NCI-H345 treated with DMSO at 0.1 percent for 48 hours (cell line): ENCODE data around the gene DCAF11.

Experiments
- DNase-seq: peaks from one replicate; lab custom pipeline; 2025; ENCODE audit not compliant: unreplicated experiment; lab: John Stamatoyannopoulos, UW

DCAF11 gene

DNA sequence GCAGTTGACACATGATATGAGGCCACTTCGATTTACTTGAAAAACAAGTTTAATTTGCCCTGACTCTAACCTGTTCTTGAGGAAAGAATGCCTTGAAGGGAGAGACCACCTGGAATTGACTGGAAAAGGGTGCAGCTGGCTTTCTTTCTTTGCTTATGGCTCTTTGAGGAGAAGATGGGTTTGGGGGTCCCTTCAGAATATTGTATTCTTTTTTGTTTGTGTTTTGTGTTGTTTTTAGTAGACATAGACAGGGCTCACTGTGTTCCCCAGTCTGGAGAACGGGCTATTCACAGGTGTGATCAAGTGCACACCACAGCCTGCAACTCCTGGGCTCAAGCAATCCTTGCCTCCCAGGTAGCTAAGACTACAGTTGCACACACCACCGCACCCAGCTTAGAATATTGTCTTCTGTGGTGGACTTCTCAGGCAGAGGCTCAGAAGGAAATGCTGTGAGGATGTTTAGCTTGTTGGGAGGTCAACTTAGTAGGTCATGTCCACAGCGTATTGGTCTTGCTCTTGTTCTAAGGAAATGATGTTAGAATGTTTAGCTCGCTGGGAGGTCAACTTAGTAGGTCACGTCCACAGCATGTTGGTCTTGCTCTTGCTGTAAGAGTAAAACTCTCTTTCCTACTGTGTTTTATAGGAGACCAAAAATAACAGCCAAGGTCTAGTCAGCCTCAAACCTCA, 1.7 kb downstream of the DCAF11 start:
- DNase-seq, result no peak

DNA sequence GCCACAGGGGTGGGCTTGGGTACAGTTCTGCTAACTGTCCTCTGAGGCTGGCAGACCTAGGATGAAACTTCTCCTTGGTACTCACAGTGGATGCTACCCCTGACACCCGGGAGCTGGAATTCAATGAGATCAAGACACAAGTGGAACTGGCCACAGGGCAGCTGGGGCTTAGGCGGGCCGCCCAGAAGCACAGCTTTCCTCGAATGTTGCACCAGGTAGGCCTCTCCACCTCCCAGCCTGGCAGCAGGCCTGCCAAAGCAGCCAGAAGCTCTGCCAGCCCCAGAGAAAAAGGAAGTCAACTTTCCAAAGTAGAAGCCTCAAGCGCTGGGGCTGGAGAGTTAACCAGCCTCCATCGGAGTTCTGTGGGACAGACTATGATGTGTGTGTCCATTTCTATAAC, 2.6 kb downstream of the DCAF11 start:
- no peak for DNase-seq

DNA sequence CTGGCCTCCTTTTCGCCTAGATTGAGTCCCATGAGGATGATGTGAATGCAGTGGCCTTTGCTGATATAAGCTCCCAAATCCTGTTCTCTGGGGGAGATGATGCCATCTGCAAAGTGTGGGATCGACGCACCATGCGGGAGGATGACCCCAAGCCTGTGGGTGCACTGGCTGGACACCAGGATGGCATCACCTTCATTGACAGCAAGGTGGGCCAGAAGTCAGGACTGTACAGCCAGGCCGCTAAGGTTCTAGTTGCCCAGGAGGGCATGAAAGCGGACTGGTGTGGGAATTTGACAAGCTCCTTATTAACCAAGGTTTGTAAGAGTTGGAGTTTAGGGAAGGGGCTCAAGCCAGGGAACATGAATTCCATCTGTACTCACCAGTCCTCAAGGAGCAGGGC, 5.1 kb downstream of the DCAF11 start:
- no peak for DNase-seq

DNA sequence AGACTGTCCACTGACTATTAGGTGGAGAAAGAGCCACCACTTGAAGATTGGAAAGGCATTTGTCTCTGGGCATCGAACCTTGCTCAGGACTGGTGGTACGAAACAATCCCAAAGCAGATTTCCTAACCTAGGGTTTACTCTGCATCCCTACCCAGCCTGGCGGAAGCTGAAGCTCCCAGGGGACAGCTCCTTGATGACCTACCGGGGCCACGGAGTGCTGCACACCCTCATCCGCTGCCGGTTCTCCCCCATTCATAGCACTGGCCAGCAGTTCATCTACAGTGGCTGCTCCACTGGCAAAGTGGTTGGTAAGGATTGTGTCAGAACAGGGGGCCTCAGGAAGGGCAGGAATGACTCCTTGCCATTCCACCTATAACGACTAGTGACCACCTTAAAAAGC, 6.6 kb downstream of the DCAF11 start:
- no peak for DNase-seq

DNA sequence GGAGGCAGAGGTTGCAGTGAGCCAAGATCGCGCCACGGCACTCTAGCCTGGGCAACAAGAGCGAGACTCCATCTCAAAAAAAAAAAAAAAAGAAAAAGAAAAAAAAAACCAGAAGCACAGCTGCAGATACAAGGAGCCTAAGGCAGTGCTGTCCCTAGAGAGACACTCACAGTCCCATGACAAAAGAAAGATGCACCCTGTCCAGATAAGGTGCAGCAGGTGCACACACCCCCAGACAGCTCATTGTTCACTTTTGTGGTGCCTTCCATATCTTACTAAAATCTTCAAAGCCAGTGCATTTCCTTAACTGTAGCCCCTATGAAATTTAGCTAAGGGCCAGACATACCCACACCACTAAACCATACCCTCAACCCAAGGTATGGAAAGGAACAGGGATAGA, 7.8 kb downstream of the DCAF11 start:
- no peak for DNase-seq

DNA sequence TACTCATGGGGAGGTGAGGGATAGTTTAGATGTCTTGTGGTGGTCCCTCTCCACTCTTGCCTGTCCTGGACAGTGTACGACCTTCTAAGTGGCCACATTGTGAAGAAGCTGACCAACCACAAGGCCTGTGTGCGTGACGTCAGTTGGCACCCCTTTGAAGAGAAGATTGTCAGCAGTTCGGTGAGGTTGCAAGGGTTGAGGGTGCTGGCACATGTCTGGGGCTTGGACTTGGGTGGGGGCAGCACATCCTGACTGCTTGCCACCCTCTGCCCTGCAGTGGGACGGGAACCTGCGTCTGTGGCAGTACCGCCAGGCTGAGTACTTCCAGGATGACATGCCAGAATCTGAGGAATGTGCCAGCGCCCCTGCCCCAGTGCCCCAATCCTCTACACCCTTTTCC, 8.3 kb downstream of the DCAF11 start:
- no peak for DNase-seq

DNA sequence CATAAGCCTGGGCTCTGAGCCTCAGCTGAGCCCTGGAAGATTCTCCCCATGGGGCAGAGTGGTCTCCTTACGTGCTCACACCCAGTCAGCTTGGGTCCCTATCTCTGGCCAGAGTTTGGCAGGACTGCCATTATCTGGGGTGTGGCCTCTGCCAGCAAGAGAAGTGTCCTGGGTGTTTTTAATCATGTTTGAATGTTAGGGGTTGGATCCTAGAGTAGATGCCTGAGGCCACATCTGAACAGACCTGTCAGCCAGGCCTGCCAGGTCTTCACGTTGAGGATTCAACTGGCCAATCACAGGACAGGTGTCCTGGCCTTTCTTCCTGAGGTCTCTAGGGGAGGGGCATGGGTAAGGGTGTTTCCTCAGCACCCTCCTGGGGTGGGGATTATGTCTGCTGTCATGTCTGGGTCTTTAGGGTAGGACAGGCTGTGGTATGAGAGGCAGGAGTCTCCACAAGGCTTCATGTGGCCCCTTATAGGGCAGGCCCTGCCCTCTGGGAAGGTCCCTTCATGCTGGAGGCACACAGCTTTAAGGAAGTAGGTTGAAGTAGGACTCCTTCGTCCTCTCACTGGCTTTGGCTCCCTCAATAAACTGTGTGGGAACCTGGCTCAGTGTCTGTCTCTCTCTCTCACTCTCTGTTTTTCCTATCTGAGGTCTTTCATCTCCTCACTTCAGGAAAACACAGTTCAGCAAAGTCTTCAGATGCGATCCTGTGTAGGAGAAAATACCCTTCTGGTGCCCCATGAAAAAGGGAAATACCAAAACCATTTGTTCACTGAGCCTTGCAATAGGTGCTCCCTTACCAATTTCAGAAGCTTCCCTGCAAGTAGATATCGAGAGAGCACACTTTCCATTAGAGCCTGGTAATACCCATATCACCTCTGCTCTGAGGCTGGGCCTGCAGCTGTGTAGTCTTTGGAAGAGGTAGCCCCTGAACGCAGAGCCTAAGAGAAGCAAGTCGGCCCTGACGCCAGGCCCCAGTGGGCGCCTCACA, 9.1 kb downstream of the DCAF11 start:
- DNase-seq, result no peak

DNA sequence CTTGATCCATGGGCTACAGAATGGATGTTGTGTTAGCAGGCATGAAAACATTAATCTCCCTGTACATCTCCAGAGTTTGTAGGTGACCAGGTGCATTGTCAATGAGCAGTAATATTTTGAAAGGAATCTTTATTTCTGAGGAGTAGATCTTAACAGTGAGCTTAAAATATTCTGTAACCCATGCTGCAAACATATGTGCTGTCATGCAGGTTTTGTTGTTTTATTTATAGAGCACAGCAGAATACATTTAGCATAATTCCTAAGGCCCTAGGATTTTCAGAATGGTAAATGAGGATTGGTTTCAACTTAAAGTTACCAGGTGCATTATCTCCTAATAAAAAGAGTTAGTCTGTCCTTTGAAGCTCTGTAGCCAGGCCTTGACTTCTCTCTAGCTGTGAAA, 12.4 kb downstream of the DCAF11 start:
- no peak for DNase-seq

DNA sequence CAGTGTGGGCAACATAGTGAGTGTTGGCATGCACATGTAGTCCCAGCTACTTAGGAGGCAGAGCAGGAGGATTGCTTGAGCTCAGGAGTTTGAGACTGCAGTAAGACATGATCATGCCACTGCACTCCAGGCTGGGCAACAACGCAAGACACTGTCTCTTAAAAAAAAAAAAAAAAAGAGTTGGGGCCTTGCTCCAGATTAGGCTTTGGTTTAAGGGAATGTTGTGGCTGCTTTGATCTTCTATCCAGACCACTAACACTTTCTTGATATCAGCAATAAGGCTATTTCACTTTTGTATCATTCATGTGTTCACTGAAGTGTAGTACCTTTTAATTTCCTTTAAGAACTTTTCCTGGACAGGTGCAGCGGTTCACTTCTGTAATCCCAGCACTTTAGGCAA, 13.1 kb downstream of the DCAF11 start:
- DNase-seq, result no peak

DNA sequence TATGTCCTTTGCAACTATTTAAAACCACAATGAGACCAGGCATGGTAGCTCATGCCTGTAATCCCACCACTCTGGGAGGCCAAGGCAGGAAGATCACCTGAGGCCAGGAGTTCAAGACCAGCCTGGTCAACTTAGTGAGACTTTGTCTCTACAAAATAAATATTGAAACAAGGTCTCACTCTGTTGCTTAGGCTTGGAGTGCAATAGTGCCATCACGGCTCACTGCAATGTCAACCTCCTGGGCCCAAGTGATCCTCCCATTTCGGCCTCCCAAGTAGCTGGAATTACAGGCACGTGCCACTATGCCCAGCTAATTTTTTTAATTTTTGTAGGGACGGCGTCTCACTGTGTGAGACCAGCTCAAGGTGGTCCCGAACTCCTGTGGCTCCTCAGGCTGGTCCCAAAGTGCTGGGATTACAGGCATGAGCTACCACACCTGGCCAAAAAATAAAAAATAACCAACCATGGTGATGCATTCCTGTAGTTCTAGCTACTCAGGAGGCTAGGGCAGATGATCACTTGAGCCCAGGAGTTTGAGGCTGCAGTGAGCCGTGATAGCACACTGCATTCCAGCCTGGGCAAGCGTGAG, 14.9 kb downstream of the DCAF11 start:
- no peak for DNase-seq

DNA sequence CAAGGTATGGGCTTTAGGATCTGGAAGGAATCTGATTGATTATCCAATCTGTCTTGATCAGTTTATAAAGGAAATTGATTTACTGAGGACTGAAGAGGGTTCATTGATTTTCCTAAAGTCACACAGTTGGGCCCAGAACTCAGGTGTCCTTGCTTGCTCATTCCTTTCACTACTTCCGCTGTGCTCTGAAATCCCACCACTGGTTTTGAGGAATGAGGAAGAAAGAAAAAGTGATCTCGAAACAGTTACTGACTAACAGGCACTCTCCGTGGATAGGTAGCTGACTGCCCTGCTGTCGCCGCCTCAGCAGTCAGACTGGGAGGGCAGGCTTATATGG, 15.8 kb downstream of the DCAF11 start, which contains the start of gene FITM1:
FITM1 (plus strand) TSS at position 280 of the 337 bp plus-strand sequence. CDS start 905 bp downstream, outside the sequence.
- no peak for DNase-seq

DNA sequence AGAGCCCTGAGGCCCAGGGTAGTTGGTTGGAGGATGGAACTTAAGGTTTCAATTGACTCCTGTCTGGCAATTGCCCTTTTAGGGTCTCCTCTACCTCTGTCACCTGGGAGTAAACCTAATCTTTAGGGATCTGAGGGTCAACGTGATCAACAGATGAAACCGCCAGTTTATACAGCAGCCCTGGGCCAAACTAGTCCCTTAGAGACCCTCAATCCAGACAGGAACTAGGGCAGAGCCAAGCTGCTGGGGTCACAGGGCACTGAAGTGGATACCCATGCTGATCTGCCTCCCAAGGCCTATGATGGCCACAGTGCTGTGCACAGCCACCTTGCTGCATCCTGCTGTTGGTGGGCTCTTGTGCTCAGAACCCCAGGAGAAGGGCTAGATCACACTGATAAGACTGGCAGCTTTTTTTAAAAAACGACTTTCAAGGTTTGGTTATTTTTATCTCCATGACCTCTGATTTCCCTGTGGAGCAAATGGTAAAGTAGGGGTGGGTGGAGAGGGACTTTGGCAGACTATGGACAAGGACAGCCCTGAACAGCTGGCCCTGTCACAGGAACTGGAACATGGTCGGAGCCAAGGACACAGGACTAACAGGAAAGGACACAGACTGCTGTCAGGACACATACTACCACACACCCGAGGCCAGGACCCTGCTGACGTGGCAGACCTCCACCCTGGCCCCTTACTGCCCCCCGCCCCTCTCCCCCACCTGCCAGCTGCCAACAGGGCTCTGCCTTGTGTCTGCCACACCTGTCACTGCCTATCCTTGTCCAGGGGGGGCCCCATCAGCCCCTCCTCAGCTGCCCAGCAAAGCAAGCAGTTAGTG, 16.4 kb downstream of the DCAF11 start:
- DNase-seq, result no peak

DNA sequence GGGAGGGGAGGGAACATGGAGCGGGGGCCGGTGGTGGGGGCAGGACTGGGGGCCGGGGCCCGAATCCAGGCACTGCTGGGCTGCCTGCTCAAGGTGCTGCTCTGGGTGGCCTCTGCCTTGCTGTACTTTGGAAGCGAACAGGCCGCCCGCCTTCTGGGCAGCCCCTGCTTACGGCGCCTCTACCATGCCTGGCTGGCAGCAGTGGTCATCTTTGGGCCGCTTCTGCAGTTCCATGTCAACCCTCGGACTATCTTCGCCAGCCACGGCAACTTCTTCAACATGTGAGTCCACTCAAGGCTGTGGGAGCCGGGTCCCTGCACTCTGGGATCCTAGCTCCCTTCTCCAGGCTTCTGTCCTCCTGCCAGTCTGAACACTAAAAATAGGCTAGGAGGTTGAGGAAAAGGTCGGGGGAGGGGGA, 17.0 kb downstream of the DCAF11 start:
- DNase-seq, result no peak

DNA sequence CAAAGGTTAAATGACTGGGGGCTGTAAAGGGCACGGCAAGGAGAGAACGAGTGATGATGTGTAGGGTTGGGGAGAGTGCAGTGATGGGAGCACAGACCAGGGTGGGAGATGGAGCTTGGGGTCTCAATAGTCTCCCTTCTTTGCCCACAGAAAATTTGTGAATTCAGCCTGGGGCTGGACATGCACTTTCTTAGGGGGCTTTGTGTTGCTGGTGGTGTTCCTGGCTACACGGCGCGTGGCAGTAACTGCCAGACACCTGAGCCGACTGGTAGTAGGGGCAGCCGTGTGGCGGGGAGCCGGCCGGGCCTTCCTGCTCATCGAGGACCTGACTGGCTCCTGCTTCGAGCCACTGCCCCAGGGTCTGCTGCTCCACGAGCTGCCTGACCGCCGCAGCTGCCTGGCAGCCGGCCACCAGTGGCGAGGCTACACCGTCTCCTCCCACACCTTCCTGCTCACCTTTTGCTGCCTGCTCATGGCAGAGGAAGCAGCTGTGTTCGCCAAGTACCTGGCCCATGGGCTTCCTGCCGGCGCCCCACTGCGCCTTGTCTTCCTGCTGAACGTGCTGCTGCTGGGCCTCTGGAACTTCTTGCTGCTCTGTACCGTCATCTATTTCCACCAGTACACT, 17.6 kb downstream of the DCAF11 start:
- no peak for DNase-seq

DNA sequence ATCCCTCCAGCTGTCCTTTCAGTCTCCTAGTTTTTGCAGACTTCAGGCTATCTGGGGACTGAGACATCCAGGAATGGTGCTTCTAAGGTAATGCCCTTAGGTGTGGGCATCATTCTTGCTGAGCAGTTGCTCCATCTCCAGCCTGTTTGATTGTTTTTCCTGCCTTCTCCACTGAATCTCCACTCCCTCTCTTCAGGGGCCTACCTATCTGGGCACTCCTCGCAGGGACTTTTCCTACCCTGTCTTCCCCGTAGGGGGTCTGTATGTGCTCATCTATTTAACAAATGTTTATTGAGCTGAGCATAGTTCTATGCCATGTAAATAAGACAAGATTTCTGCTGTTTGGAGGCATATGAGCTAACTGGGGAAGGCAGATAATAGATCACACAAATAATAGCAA, 18.4 kb downstream of the DCAF11 start:
- DNase-seq, result no peak

DNA sequence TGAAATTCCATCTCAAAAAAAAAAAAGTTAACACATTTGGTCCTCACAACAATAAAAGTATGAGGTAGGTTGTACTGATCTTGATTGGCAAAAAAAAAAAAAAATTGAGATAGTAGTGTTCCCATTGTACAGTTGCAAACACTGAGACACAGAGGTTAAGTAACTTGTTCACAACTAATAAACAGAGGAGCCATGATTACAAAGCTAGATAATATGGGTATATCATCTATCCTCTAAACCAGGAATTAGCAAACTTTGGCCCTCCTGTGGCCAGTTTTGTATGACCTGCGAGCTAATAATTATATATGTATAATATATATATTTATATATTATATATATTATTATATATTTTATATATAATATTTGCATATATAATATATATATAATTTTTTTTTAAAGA, 19.2 kb downstream of the DCAF11 start:
- DNase-seq, result no peak

DNA sequence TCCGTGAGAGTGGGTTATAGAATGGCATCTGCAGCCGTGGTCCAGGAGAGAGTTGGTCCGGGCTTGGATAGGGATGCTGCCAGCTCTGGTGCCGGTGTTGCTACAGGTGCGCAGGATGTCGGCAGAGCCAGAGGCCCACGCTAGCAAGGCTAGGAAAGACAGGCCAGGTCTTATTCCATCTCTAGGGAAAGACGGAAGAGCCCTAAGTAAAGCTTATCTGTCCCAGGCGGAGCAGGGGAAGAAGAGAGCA, 20.9 kb downstream of the DCAF11 start:
- DNase-seq, result peak; percentile 71

DNA sequence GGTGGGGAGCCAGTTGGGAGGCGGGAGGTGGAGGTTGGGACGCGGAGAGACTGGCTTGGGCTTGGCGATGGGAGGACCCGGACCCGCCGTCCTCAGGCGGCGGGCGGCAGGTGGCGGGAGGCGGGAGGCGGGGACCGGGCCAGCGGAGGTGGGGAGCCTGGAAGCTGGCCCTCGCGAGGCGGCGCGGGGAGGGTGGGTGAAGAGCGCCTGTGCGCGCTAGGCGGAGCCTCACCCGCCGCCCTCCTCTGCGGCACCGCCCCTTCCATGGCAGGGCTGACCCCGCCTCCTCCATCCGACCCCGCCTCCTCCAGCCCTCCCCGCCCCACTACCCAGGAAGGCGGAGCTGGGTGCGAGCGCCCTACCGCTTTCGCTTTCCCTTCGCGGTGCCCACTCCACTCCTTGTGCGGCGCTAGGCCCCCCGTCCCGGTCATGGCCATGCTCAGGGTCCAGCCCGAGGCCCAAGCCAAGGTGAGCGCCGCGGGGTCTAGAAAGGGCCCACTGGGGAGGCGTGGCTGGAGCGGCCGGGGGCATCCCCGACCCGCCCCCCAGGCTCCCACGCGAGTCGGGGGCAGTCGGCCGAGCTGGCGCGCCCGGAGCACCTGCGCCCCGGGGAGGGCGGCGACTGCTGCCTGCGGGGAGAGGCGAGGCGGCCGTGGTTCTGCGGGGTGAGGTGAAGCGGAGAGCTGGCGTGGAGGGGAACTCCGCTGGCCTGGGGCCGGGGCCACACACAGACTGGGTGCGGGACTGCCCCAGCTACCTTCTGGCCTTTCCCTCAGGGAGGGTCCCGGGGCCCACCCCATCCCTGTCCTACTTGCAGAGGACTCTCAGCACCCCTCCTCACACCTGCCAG, 21.5 kb downstream of the DCAF11 start, which contains the start of gene PSME1:
PSME1 (plus strand) TSS at position 361 of the 850 bp plus-strand sequence; CDS start at position 430, 69 bp downstream.
- DNase-seq, result peak; percentile 90

DNA sequence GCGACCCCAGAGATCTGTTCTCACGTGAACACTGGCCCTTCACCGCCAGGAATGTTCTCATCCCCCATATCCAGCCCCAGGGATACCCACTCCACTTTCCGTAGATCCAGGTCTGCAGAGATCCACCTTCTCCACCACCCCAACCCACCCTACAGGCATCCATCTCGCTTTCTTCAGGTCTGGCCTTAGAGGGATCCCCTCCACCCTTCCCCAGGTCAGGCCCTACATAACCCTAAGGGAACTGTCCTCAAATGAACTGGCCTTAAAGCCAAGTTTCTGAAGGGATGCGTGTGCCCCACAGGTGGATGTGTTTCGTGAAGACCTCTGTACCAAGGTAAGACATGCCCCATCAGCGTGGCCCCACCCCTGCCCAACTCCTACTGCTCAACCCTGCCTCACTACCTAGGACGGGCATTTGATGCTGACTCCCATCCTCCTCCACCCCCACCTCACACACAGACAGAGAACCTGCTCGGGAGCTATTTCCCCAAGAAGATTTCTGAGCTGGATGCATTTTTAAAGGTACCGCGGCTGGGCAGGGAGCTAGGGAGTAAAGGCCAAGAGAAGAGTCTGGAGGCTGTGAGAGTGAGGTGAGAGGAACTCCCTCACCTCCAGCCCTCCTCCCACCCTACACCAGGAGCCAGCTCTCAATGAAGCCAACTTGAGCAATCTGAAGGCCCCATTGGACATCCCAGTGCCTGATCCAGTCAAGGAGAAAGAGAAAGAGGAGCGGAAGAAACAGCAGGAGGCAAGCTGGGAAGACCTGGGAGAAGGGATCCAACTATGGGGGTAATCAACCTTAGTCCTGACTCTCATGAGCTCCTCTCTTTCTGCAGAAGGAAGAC, 22.3 kb downstream of the DCAF11 start:
- DNase-seq, result no peak
